Hematopoietic multipotent progenitor cell (in vitro differentiated cells): Measurements from ENCODE around the gene LIMS2. TPM values are rescaled to one million over a fixed set of nuclear protein-coding genes. Genes with fewer than 3 reads are reported as not detected.

ENCODE experiments used
- DNase-seq, 3 donors: peaks; one replicate each; pipeline ENCODE4 v3.0.0-alpha.2; 2011 to 2015; ENCODE audit warnings: low read depth in 2 of 3, low spot score in 2 of 3
- total RNA-seq: library from RNA; depleted of rRNA; stranded (reverse); fragments of >200 nt; gene quantifications from one replicate; pipeline ENCODE4 v1.2.3, GENCODE V29; 2012

The LIMS2 gene
- total RNA-seq, 1 donor, result 0.27 TPM

- DNase-seq, result no peak
Observed at GRCh38 chr2:127636248-127637235, 38.8 kb downstream of the LIMS2 start.

GRCh38 chr2:127635380-127636237 lies 39.7 kb downstream of the LIMS2 start:
- no peak for DNase-seq

GRCh38 chr2:127634626-127635379 lies 40.5 kb downstream of the LIMS2 start:
- DNase-seq, result no peak

GRCh38 chr2:127634066-127634617 lies 41.2 kb downstream of the LIMS2 start:
- no peak for DNase-seq

GRCh38 chr2:127633556-127634065 lies 41.7 kb downstream of the LIMS2 start:
- no peak for DNase-seq

GRCh38 chr2:127632592-127633489 lies 42.5 kb downstream of the LIMS2 start:
- DNase-seq, result no peak

- no peak for DNase-seq
Observed at GRCh38 chr2:127631997-127632581, 43.2 kb downstream of the LIMS2 start.

GRCh38 chr2:127631541-127631996 lies 43.8 kb downstream of the LIMS2 start:
- no peak for DNase-seq

GRCh38 chr2:127630864-127631540 lies 44.3 kb downstream of the LIMS2 start:
- no peak for DNase-seq

- peak in 1 of 3 donors; percentile 60 for DNase-seq
Observed at GRCh38 chr2:127630096-127630863, 45.0 kb downstream of the LIMS2 start.

GRCh38 chr2:127629637-127630036 lies 45.7 kb downstream of the LIMS2 start:
- no peak for DNase-seq

GRCh38 chr2:127628767-127629614 lies 46.3 kb downstream of the LIMS2 start:
- no peak for DNase-seq

- DNase-seq, result no peak
Observed at GRCh38 chr2:127627740-127628571, 47.4 kb downstream of the LIMS2 start.

GRCh38 chr2:127626917-127627739 lies 48.2 kb downstream of the LIMS2 start:
- DNase-seq, result no peak

GRCh38 chr2:127626175-127626574 lies 49.2 kb downstream of the LIMS2 start:
- no peak for DNase-seq
